Thyroid gland (tissue), 4 donors: Measurements from ENCODE around the gene LY6G5B.

Experiments
- CTCF ChIP-seq, 6 experiments: fragments of 200-600 bp in 3 of 6; fragments of 450-650 bp in 3 of 6; sonication (generic) in 3 of 6; IDR thresholded peaks; one replicate each; pipeline ENCODE4 v1.5.1; 2016 to 2019; ENCODE audit warnings: antibody characterized with exemption in 6 of 6, mild to moderate bottlenecking in 2 of 6, inconsistent platforms in 1 of 6, moderate library complexity in 1 of 6
- POLR2A ChIP-seq, 2 donors: fragments of 450-650 bp; IDR thresholded peaks; one replicate each; pipeline ENCODE4 v1.6.1; 2017; ENCODE audit warnings: antibody characterized with exemption in 2 of 2, mild to moderate bottlenecking in 2 of 2, moderate library complexity in 1 of 2

DNA sequence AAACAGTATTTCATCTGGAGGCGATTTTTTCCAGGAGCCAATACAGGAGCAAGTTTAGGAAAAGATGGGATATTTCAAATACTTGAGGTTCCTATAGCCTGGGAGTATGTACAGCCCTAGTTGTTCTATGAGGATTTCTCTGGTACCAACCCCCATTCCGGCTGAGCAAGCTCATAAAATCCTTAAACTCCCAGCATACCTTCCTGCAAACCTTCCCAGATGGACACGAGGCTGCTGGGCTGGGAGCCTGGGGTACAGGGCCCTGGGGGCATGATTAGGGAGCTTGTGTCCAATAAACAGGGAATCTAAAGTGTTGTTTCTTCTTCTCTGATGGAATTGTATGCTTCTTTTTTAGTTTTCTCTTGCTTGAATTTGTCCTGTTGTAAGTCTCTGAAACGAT, 47.8 kb upstream of the LY6G5B start:
- no peak for TF ChIP-seq CTCF (IDR thresholded peaks at IDR 0.05)
- no peak for TF ChIP-seq POLR2A (IDR thresholded peaks at IDR 0.05)
